HG03103 (cell line): ENCODE results near the gene ACCS.
A peak's percentile ranks its signal among the peaks of the same experiment; 100 is the strongest.

Source experiments
- ATAC-seq: cut with Tn5 transposase; IDR thresholded peaks from one replicate; pipeline ENCODE4 v1.9.1; 2021; ENCODE audit warnings: low read depth; ENCODE audit not compliant: unreplicated experiment

Gene ACCS

DNA sequence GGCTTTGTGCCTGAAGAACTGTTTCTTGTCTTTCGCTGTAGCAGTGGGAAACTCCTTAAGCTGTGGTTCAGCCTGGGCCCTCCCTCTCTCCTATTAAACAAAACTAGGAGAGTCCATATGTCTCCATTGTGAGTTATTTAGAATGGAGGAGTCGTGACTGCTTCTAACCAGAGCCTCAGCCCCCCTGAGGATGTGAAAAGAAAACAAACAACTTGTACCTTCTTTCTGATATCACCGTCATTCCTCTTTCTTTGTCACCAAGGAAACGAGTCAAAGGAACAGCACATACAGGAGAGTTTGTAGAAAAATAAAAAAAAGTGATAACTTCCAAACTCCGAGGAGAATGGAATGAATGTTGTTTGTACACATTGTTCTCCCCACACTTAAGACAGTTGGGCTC is 17.8 kb downstream of the ACCS start:
- ATAC-seq, result no peak

DNA sequence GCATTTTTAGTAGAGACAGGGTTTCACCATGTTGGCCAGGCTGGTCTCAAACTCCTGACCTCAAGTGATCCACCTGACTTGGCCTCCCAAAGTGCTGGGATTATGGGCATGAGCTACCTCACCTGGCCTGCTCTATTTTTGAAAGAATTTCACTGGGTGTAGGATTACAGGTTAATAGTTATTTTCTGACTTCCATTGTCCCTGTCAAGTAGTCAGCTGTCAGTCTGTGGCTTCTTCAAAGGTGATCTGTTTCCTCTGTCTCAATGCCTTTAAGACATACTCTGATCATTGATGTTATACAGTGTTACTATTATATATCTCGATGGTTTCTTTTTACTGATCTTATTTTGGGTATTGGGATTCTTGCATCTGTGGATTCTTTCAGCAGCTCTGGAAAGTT is 19.3 kb downstream of the ACCS start:
- no peak for ATAC-seq

GRCh38 chr11:44088377-44088776 is 22.3 kb downstream of the ACCS start:
- ATAC-seq, result no peak

- no peak for ATAC-seq
Observed at GRCh38 chr11:44088871-44089270, 22.8 kb downstream of the ACCS start.

DNA sequence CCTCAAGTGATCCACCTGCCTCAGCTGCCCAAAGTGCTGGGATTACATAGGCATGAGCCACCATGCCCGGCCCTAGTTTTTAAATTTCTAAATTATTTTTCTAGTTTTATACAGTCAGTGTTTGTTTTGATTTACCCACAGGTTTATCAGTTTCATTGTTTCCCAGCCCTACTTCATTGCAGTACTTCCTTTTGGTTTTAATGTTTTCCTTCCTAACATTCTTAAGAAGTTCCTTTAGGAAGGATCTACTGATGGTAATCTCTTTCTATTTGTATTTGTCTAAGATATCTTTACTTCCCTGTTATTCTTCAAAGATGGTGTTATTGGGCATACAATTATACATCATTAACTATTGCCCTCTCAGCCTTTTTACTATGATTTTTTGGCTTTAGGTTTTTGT is 24.5 kb downstream of the ACCS start:
- ATAC-seq, result no peak

DNA sequence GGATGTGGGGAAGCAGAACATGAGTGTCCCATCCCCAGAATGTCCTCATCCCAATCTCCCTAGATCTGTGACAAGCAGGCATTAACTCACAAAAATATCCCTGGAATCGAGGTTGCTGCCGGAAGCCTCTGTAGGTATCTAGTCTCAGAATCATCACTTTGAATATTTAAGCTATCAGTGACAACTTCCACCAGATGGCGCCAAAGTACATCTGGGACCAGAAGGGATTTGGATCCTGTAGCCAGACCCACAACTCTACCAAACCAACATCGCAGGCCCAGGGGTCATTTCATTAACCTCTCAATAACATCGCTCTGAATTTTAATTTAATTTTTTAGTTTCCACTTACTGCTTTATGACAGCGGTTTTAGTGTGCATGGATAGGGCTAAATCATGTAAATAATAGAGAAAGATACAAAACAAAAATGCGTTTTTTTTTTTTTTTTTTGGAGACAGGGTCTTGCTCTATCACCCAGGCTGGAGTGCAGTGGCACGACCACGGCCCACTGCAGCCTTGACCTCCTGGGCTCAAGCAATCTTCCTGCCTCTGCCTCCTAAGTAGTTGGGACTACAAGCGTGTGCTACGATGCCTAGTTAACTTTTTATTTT is 28.3 kb downstream of the ACCS start:
- ATAC-seq, result peak; percentile 32

- ATAC-seq, result peak; percentile 90
Observed at GRCh38 chr11:44095506-44096359, 29.7 kb downstream of the ACCS start, which contains the start of gene EXT2. Gene EXT2 (plus strand): TSS chr11:44095678. CDS start chr11:44107713, 12,035 bp downstream.

- no peak for ATAC-seq
Observed at GRCh38 chr11:44096360-44097185, 30.5 kb downstream of the ACCS start.

GRCh38 chr11:44097821-44098220 is 31.8 kb downstream of the ACCS start:
- no peak for ATAC-seq

DNA sequence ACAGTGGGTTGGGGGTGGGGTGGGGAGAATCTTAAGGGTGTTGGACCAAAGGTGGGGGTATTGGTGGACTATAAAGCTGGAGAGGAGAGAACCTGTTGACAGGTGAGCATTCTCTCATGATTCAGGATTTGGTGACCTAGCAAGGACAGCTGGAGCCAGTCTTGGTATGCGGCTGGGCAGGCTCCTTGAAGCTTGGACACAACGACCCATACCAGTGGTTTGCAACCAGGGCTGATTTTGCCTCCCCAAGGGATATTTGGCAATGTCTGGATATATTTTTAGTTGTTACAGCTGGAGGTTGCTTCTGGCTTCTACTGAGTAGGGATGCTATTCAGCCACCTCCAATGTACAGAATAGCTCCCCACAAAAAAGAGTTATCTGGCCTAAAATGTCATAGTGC is 35.0 kb downstream of the ACCS start:
- no peak for ATAC-seq

- no peak for ATAC-seq
Observed at GRCh38 chr11:44104481-44105294, 38.6 kb downstream of the ACCS start.

GRCh38 chr11:44108260-44108659 is 42.2 kb downstream of the ACCS start:
- ATAC-seq, result no peak

DNA sequence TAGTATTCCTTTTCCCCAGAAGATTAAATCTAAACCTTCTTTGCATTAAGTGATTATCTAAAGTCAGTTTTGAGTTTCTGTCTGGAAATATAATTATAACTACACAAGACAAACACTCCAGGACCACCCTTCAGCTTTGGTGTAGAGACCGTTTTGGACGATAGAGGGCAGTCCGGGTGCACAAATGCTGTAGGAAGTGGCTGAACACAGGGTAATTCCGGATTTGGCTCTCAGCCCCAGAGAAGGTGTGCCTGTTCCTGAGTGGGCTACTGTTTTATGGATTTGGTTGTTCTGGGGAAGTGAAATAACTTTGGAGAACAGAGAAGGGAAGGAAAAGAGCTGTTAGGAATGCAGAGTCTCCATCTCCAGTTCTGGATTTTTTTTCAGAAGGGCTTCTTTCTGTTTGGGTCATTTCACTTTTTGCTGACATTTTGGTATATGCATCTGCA is 44.2 kb downstream of the ACCS start:
- ATAC-seq, result peak; percentile 90

DNA sequence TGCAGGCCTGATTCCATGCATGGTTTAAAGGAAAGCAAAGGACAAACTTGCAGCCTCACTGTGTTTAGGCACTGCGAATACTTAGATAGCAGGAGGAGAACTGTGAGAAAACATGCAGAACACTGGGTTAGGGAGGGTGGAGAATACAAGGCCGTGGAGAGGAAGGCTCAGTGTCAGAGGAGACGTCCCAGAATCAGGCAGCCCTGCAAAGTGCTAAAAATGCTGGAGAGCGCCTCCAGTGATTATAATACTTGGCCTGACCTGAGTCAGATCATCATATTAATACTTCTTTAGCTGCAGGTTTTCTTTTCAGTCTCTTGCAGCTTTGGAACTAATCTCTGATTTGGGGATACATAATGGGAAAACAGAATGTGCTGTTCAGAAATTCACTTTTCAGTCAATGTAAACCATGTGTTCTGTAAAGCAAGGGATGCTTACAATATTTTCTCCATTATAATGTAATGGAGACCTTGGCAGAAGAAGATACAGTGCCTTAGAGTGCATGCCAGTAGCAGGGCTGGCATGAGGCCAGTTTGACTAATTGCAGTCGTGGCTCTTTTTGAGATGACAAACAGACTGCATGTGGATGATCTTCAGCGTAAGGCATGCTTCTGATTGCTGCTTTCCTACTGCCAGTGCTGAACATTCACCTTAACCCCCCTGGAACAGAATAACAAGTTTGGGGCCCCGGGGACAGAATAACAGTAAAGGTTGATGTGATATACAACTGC is 46.2 kb downstream of the ACCS start:
- no peak for ATAC-seq

GRCh38 chr11:44113018-44113417 is 46.9 kb downstream of the ACCS start:
- no peak for ATAC-seq

DNA sequence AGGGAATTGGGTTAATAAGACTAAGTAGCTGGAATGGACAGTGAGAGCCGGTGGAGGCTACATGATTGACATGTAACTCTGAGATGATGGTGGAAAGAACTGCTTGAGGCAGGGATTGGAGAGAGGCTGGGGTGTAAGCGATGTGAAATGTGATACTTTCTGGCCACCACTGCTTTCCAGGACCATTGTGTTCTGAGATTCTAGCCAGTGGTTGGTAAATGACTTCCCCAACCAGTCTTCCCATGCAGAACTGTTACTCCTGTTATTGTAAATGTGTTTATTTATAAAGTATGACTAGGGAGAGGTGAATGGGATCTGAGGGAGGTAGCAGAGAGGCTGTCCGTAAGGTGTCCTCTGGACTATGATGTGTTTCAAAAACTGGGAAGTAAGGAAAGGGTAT is 47.5 kb downstream of the ACCS start:
- ATAC-seq, result no peak

DNA sequence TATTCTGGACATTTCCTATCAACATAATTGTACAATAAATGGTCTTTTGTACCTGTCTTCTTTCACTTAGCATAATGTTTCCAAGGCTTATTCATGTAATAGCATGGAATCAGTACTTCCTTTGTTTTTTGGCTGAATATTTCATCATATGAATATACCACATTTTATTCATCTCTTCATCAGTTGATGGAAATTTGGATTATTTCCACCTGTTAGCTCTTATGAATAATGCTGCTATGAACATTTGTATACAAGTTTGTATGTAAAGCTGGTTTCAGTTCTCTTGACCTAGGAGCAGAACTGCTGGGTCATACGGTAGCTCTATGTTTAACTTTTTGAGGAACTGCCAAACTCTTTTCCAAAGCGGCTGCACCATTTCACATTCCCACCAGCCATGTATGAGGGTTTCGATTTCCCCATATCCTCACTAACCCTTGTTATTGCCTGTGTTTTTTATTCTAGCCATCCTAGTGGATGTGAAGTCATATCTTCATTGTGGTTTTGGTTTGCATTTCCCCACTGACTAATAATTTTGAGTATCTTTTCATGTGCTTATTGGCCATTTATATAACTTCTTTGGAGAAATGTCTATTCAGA is 50.3 kb downstream of the ACCS start:
- no peak for ATAC-seq

- no peak for ATAC-seq
Observed at GRCh38 chr11:44120169-44120568, 54.1 kb downstream of the ACCS start.

GRCh38 chr11:44125598-44125997 is 59.5 kb downstream of the ACCS start:
- ATAC-seq, result no peak
